CD14-positive monocyte (primary cell): ENCODE measurements around the gene PSME1. TPM values are rescaled to one million over a fixed set of nuclear protein-coding genes. Genes with fewer than 3 reads are reported as not detected.

Source experiments
- DNase-seq, 3 donors: peaks; one replicate each; pipeline ENCODE4 v3.0.0-alpha.2; 2011 to 2022
- H2AFZ ChIP-seq: 2 replicates; pipeline ENCODE4 v1.6.0; 2012; ENCODE audit warnings: mild to moderate bottlenecking, low read depth, low read length, inconsistent platforms; ENCODE audit not compliant: insufficient read depth, poor library complexity, severe bottlenecking
- H3K27ac ChIP-seq, 2 donors: 1 replicate in 1 of 2; 2 replicates in 1 of 2; pipeline ENCODE4 v1.5.1; 2012 to 2013; ENCODE audit warnings: low read length in 2 of 2, control low read depth in 1 of 2, inconsistent platforms in 1 of 2, low read depth in 1 of 2, mild to moderate bottlenecking in 1 of 2
- H3K27me3 ChIP-seq, 2 donors: one replicate each; pipeline versions ENCODE4 v1.6.0 to v1.6.1; 2011 to 2013; ENCODE audit warnings: low read length in 2 of 2; ENCODE audit not compliant: control insufficient read depth in 2 of 2, insufficient read depth in 2 of 2
- H3K36me3 ChIP-seq, 2 donors: replicated peaks in 1 of 2; 1 replicate in 1 of 2; 2 replicates in 1 of 2; pipeline versions ENCODE4 v1.5.1 to v1.6.1; 2012 to 2013; ENCODE audit warnings: low read length in 2 of 2, control low read depth in 1 of 2, inconsistent platforms in 1 of 2, mild to moderate bottlenecking in 1 of 2; ENCODE audit not compliant: insufficient read depth in 2 of 2, control insufficient read depth in 1 of 2
- H3K4me1 ChIP-seq, 2 donors: 1 replicate in 1 of 2; 2 replicates in 1 of 2; pipeline versions ENCODE4 v1.5.1 to v1.6.1; 2012 to 2013; ENCODE audit warnings: low read length in 2 of 2, control low read depth in 1 of 2, inconsistent platforms in 1 of 2, mild to moderate bottlenecking in 1 of 2, moderate library complexity in 1 of 2; ENCODE audit not compliant: insufficient read depth in 2 of 2, control insufficient read depth in 1 of 2
- H3K4me2 ChIP-seq: replicated peaks from 2 replicates; pipeline ENCODE3; 2012; ENCODE audit warnings: low read length, moderate library complexity, mild to moderate bottlenecking; ENCODE audit not compliant: poor library complexity, severe bottlenecking; ENCODE audit errors: extremely low read depth
- H3K4me3 ChIP-seq, 3 experiments: fragments of 200-600 bp in 1 of 3; sonication (generic) in 1 of 3; replicated peaks in 1 of 3; 1 replicate in 2 of 3; 2 replicates in 1 of 3; pipeline ENCODE4 v1.5.1; 2011 to 2013; ENCODE audit warnings: low read length in 3 of 3, mild to moderate bottlenecking in 3 of 3, control low read depth in 2 of 3, low read depth in 2 of 3, inconsistent platforms in 1 of 3, moderate library complexity in 1 of 3
- H3K79me2 ChIP-seq: 2 replicates; pipeline ENCODE4 v1.6.0; 2012; ENCODE audit warnings: mild to moderate bottlenecking, control low read depth, inconsistent platforms, low read length, moderate library complexity; ENCODE audit not compliant: insufficient read depth
- H3K9ac ChIP-seq: 2 replicates; pipeline ENCODE4 v1.6.0; 2017; ENCODE audit warnings: low read length, mild to moderate bottlenecking; ENCODE audit not compliant: insufficient read depth, poor library complexity, severe bottlenecking
- H3K9me3 ChIP-seq, 2 donors: replicated peaks in 1 of 2; 1 replicate in 1 of 2; 2 replicates in 1 of 2; pipeline versions ENCODE4 v1.5.1 to v1.6.1; 2012 to 2013; ENCODE audit warnings: low read length in 2 of 2, control low read depth in 1 of 2; ENCODE audit not compliant: control insufficient read depth in 1 of 2, insufficient read depth in 1 of 2
- H4K20me1 ChIP-seq: 2 replicates; pipeline ENCODE4 v1.6.0; 2012; ENCODE audit warnings: mild to moderate bottlenecking, low read length, control low read depth, moderate library complexity; ENCODE audit not compliant: insufficient read depth
- H3K27ac Mint-ChIP-seq, 7 donors: one replicate each; pipeline ENCODE4 v1.8.0; 2020; ENCODE audit warnings: mild to moderate bottlenecking in 7 of 7, mixed read lengths in 7 of 7, moderate library complexity in 6 of 7, inconsistent platforms in 2 of 7
- H3K27me3 Mint-ChIP-seq, 3 donors: one replicate each; pipeline ENCODE4 v1.8.0; 2021 to 2022; ENCODE audit warnings: low read depth in 3 of 3, mild to moderate bottlenecking in 3 of 3, mixed read lengths in 3 of 3, moderate library complexity in 3 of 3, inconsistent platforms in 1 of 3
- H3K36me3 Mint-ChIP-seq, 2 donors: one replicate each; pipeline ENCODE4 v1.8.0; 2020; ENCODE audit warnings: mixed read lengths in 2 of 2, inconsistent platforms in 1 of 2, mild to moderate bottlenecking in 1 of 2
- H3K4me1 Mint-ChIP-seq: one replicate; pipeline ENCODE4 v1.8.0; 2020; ENCODE audit warnings: mild to moderate bottlenecking, mixed read lengths
- H3K4me3 Mint-ChIP-seq, 2 donors: one replicate each; pipeline ENCODE4 v1.8.0; 2020; ENCODE audit warnings: mild to moderate bottlenecking in 2 of 2, mixed read lengths in 2 of 2, moderate library complexity in 1 of 2
- H3K9me3 Mint-ChIP-seq, 7 donors: one replicate each; pipeline ENCODE4 v1.8.0; 2020 to 2022; ENCODE audit warnings: mixed read lengths in 7 of 7, mild to moderate bottlenecking in 6 of 7, moderate library complexity in 6 of 7, inconsistent platforms in 2 of 7
- WGBS: methylation state at CpG from one replicate; pipeline ENCODE4 v1.1.5; 2013; ENCODE audit warnings: missing lambda C conversion rate; ENCODE audit not compliant: insufficient coverage; 5-methylcytosine and 5-hydroxymethylcytosine counted together
- intact Hi-C, 2 donors: fragments of 100-400 bp; cut with micrococcal nuclease; formaldehyde crosslinking; loops; one replicate each; pipeline versions ENCODE4 v1.15.0 to v1.15.1; 2023
- polyA plus RNA-seq, 3 donors: library from polyadenylated mRNA; depleted of rRNA in 1 of 3; unstranded in 2 of 3; stranded (reverse) in 1 of 3; fragments of 300-500 nt in 2 of 3; fragments of >200 nt in 1 of 3; fragmentation: Illumina TruSeq in 2 of 3; gene quantifications; 1 replicate in 2 of 3; 2 replicates in 1 of 3; pipeline ENCODE4 v1.2.3, GENCODE V29; 2012 to 2021
- TF ChIP-seq, protein P1 (sequence below): fragments of 200-600 bp; IDR thresholded peaks from one replicate; pipeline ENCODE4 v1.8.0; 2022; ENCODE audit warnings: antibody characterized with exemption, mild to moderate bottlenecking

PSME1 gene
- polyA plus RNA-seq, 3 donors, result 435 to 759 (median 729) TPM

DNA sequence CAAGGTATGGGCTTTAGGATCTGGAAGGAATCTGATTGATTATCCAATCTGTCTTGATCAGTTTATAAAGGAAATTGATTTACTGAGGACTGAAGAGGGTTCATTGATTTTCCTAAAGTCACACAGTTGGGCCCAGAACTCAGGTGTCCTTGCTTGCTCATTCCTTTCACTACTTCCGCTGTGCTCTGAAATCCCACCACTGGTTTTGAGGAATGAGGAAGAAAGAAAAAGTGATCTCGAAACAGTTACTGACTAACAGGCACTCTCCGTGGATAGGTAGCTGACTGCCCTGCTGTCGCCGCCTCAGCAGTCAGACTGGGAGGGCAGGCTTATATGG is 5.6 kb upstream of the PSME1 start, which contains the start of gene FITM1:
FITM1 (plus strand) TSS at position 280 of the 337 bp plus-strand sequence. CDS start 905 bp downstream, outside the sequence.
- no peak within 1 kb of the TSS for H3K27ac ChIP-seq
- no peaks in the 10 kb centered on the region for H3K27me3 Mint-ChIP-seq
- H3K9ac ChIP-seq, result no peak within 1 kb of the TSS
- H3K27ac Mint-ChIP-seq, result peak within 1 kb of the TSS in 4 of 7 donors; percentile 2 to 86 (median 57)
- H3K4me1 ChIP-seq, result peaks cover 7 to 10% of the 10 kb centered on the region in 2 donors
- no peaks in the 10 kb centered on the region for H3K36me3 ChIP-seq
- no peak within 1 kb of the TSS for H3K4me3 Mint-ChIP-seq
- TF ChIP-seq, protein P1, sequence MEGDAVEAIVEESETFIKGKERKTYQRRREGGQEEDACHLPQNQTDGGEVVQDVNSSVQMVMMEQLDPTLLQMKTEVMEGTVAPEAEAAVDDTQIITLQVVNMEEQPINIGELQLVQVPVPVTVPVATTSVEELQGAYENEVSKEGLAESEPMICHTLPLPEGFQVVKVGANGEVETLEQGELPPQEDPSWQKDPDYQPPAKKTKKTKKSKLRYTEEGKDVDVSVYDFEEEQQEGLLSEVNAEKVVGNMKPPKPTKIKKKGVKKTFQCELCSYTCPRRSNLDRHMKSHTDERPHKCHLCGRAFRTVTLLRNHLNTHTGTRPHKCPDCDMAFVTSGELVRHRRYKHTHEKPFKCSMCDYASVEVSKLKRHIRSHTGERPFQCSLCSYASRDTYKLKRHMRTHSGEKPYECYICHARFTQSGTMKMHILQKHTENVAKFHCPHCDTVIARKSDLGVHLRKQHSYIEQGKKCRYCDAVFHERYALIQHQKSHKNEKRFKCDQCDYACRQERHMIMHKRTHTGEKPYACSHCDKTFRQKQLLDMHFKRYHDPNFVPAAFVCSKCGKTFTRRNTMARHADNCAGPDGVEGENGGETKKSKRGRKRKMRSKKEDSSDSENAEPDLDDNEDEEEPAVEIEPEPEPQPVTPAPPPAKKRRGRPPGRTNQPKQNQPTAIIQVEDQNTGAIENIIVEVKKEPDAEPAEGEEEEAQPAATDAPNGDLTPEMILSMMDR, result no peak
- H3K9me3 ChIP-seq, result no peaks in the 10 kb centered on the region
- no peaks in the 10 kb centered on the region for H3K79me2 ChIP-seq
- peaks cover 13% of the 10 kb centered on the region for H3K4me1 Mint-ChIP-seq
- H2AFZ ChIP-seq, result no peak within 1 kb of the TSS
- WGBS, result 75% methylated on average over 4 of the region's 5 CpGs
- H3K4me3 ChIP-seq, result no peak within 1 kb of the TSS
- no peaks in the 10 kb centered on the region for H4K20me1 ChIP-seq
- intact Hi-C loops, result loop anchor here in 1 of 2 donors (10.0 kb wide), 1 partner anchor 104 kb away; the partner anchor contains the start of genes GMPR2 and NEDD8
- H3K36me3 Mint-ChIP-seq, result peaks cover 11 to 26% of the 10 kb centered on the region in 2 donors
- no peaks in the 10 kb centered on the region for H3K27me3 ChIP-seq
- H3K4me2 ChIP-seq, result no peak within 1 kb of the TSS
- peaks cover 0 to 1% (median 0%) of the 10 kb centered on the region in 7 donors for H3K9me3 Mint-ChIP-seq
- peak in 1 of 3 donors; percentile 44 for DNase-seq

DNA sequence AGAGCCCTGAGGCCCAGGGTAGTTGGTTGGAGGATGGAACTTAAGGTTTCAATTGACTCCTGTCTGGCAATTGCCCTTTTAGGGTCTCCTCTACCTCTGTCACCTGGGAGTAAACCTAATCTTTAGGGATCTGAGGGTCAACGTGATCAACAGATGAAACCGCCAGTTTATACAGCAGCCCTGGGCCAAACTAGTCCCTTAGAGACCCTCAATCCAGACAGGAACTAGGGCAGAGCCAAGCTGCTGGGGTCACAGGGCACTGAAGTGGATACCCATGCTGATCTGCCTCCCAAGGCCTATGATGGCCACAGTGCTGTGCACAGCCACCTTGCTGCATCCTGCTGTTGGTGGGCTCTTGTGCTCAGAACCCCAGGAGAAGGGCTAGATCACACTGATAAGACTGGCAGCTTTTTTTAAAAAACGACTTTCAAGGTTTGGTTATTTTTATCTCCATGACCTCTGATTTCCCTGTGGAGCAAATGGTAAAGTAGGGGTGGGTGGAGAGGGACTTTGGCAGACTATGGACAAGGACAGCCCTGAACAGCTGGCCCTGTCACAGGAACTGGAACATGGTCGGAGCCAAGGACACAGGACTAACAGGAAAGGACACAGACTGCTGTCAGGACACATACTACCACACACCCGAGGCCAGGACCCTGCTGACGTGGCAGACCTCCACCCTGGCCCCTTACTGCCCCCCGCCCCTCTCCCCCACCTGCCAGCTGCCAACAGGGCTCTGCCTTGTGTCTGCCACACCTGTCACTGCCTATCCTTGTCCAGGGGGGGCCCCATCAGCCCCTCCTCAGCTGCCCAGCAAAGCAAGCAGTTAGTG is 5.1 kb upstream of the PSME1 start:
- Histone ChIP-seq H4K20me1 (no peaks in the 10 kb centered on the region), H2AFZ (no peak overlapping the region), H3K4me1 (peaks cover 11 to 15% of the 10 kb centered on the region in 2 donors), H3K4me2 (no peak overlapping the region), H3K79me2 (no peaks in the 10 kb centered on the region), H3K9me3 (no peaks in the 10 kb centered on the region), H3K27ac (no peak overlapping the region), H3K4me3 (no peak overlapping the region), H3K27me3 (no peaks in the 10 kb centered on the region), H3K9ac (no peak overlapping the region), H3K36me3 (no peaks in the 10 kb centered on the region)
- no peak for DNase-seq
- Mint-ChIP-seq H3K27ac (peak overlapping the region in 3 of 7 donors; percentile 2 to 86 (median 33)), H3K27me3 (no peaks in the 10 kb centered on the region), H3K4me1 (peaks cover 16% of the 10 kb centered on the region), H3K4me3 (no peak overlapping the region), H3K36me3 (peaks cover 11 to 26% of the 10 kb centered on the region in 2 donors), H3K9me3 (peaks cover 0 to 1% (median 0%) of the 10 kb centered on the region in 7 donors)
- 82% methylated on average over 4 of the region's 7 CpGs for WGBS
- TF ChIP-seq, protein P1, result no peak
- intact Hi-C loops, result loop anchor here in 1 of 2 donors (10.0 kb wide), 1 partner anchor 104 kb away; the partner anchor contains the start of genes GMPR2 and NEDD8
